Heart left ventricle (tissue), 13 donors: ENCODE data around the gene PKNOX1.

Experiments
- CTCF ChIP-seq, 12 donors: fragments of 200-600 bp; sonication (generic) in 4 of 12; IDR thresholded peaks; one replicate each; pipeline versions ENCODE4 v1.5.0 to v1.8.0; 2018 to 2022; ENCODE audit warnings: antibody characterized with exemption in 12 of 12, mild to moderate bottlenecking in 5 of 12
- POLR2A ChIP-seq, 2 donors: fragments of 450-650 bp; IDR thresholded peaks; one replicate each; pipeline ENCODE4 v1.6.1; 2017; ENCODE audit warnings: antibody characterized with exemption in 2 of 2, mild to moderate bottlenecking in 2 of 2, moderate library complexity in 2 of 2
- donor health status: ischemic (EF 13 %, LVEDD 7.1; RV severe dilation, severe dysfunction).
- donor health status: DM: no; HTN: yes; CAD: no.
- donor health status: DM: no; HTN: no; CAD: no.
- donor health status: ischemic (EF 25% LVEDD 6.9; RV normal size, moderate dysfunction).
- donor health status: ischemic (EF 25% LVEDD 5.7; RV mildly dilated, moderate dysfunction).
- donor health status: ischemic (EF 35%, LVEDD 5.7; RV mildly dilated, moderate dysfunction).
- donor health status: nonischemic (EF 11% LVEDD 7.7; RV severe dilation, severe dysfunction).
- donor health status: DM: yes; HTN: yes; CAD: no.
- donor health status: PGD.
- donor health status: ischemic (EF 29% LVEDD 5.4; RV normal size, mild dysfunction).
- donor health status: nonischemic (EF 23%, LVEDD 6.1; RV moderate dilation, normal function).

- TF ChIP-seq CTCF (IDR thresholded peaks at IDR 0.05) (no peak), POLR2A (IDR thresholded peaks at IDR 0.05) (no peak)
Observed at GRCh38 chr21:42983103-42983502, 8.7 kb downstream of the PKNOX1 start.
